ENCODE results near the gene SIAH3.

Gene SIAH3

GRCh38 chr13:45786293-45786920 is 65.1 kb downstream of the SIAH3 start:
- H3K79me2 ChIP-seq (ENCODE audit: insufficient read depth, low read depth), result no peaks in the 10 kb centered on the region
- no peak overlapping the region for H2AFZ ChIP-seq (ENCODE audit: low read depth)
- H3K27ac ChIP-seq, result no peak overlapping the region
- no peak overlapping the region for H3K9ac ChIP-seq
- H3K4me3 ChIP-seq (IDR thresholded peaks at IDR 0.05; ENCODE audit: insufficient read depth, low read depth, low read length), result no peak overlapping the region
- H3K27me3 ChIP-seq (ENCODE audit: insufficient read depth, low read depth), result no peaks in the 10 kb centered on the region
- H3K4me1 ChIP-seq (ENCODE audit: low read depth, poor library complexity, severe bottlenecking), result peaks cover 4% of the 10 kb centered on the region
- no peak for TF ChIP-seq CTCF (conservative IDR thresholded peaks at IDR 0.05; ENCODE audit: low read depth, low read length)
- H3K36me3 ChIP-seq (ENCODE audit: insufficient read depth), result no peaks in the 10 kb centered on the region
- H3K4me2 ChIP-seq, result no peak overlapping the region
- H4K20me1 ChIP-seq (ENCODE audit: insufficient read depth), result no peaks in the 10 kb centered on the region

GRCh38 chr13:45784755-45785675 is 66.5 kb downstream of the SIAH3 start:
- H3K27ac ChIP-seq, result no peak overlapping the region
- H3K4me2 ChIP-seq, result no peak overlapping the region
- no peak overlapping the region for H3K9ac ChIP-seq
- no peaks in the 10 kb centered on the region for H4K20me1 ChIP-seq (ENCODE audit: insufficient read depth)
- H3K4me3 ChIP-seq (IDR thresholded peaks at IDR 0.05; ENCODE audit: insufficient read depth, low read depth, low read length), result no peak overlapping the region
- no peaks in the 10 kb centered on the region for H3K27me3 ChIP-seq (ENCODE audit: insufficient read depth, low read depth)
- H3K4me1 ChIP-seq (ENCODE audit: low read depth, poor library complexity, severe bottlenecking), result peaks cover 6% of the 10 kb centered on the region
- H3K79me2 ChIP-seq (ENCODE audit: insufficient read depth, low read depth), result no peaks in the 10 kb centered on the region
- no peaks in the 10 kb centered on the region for H3K36me3 ChIP-seq (ENCODE audit: insufficient read depth)
- H2AFZ ChIP-seq (ENCODE audit: low read depth), result no peak overlapping the region
- no peak for TF ChIP-seq CTCF (conservative IDR thresholded peaks at IDR 0.05; ENCODE audit: low read depth, low read length)

GRCh38 chr13:45783346-45784043 is 68.1 kb downstream of the SIAH3 start:
- H2AFZ ChIP-seq (ENCODE audit: low read depth), result no peak overlapping the region
- H3K4me3 ChIP-seq (IDR thresholded peaks at IDR 0.05; ENCODE audit: insufficient read depth, low read depth, low read length), result no peak overlapping the region
- H3K4me1 ChIP-seq (ENCODE audit: low read depth, poor library complexity, severe bottlenecking), result peaks cover 6% of the 10 kb centered on the region

More at GRCh38 chr13:45783346-45784043, 68.1 kb downstream of the SIAH3 start:
- H4K20me1 ChIP-seq (ENCODE audit: insufficient read depth), result no peaks in the 10 kb centered on the region
- no peak for TF ChIP-seq CTCF (conservative IDR thresholded peaks at IDR 0.05; ENCODE audit: low read depth, low read length)
- no peaks in the 10 kb centered on the region for H3K79me2 ChIP-seq (ENCODE audit: insufficient read depth, low read depth)
- H3K9ac ChIP-seq, result no peak overlapping the region
- no peak overlapping the region for H3K27ac ChIP-seq
- H3K36me3 ChIP-seq (ENCODE audit: insufficient read depth), result no peaks in the 10 kb centered on the region
- H3K27me3 ChIP-seq (ENCODE audit: insufficient read depth, low read depth), result no peaks in the 10 kb centered on the region
- H3K4me2 ChIP-seq, result no peak overlapping the region
